H9 (cell line): ENCODE results near the gene SYNE2. TPM values are rescaled to one million over a fixed set of nuclear protein-coding genes. Genes with fewer than 3 reads are reported as not detected.
A peak's percentile ranks its signal among the peaks of the same experiment; 100 is the strongest.

Source experiments
- DNase-seq: peaks from one replicate; pipeline ENCODE4 v3.0.0-alpha.2; 2017
- H2AFZ ChIP-seq: one replicate; pipeline ENCODE4 v1.6.1; 2013; ENCODE audit warnings: mild to moderate bottlenecking, low read length, control low read depth, moderate library complexity
- H2AK5ac ChIP-seq: 2 replicates; pipeline ENCODE4 v1.6.1; 2013; ENCODE audit warnings: low read length, control low read depth, mixed read lengths; ENCODE audit not compliant: insufficient read length
- H2BK120ac ChIP-seq: one replicate; pipeline ENCODE4 v1.6.1; 2013; ENCODE audit warnings: low read depth, mild to moderate bottlenecking, low read length, control low read depth, inconsistent platforms; ENCODE audit not compliant: poor library complexity, severe bottlenecking
- H2BK12ac ChIP-seq: 2 replicates; pipeline ENCODE4 v1.6.1; 2013; ENCODE audit warnings: low read length, control low read depth, mixed read lengths, low read depth; ENCODE audit not compliant: insufficient read length
- H2BK15ac ChIP-seq: 2 replicates; pipeline ENCODE4 v1.6.1; 2013; ENCODE audit warnings: low read depth, low read length, control low read depth
- H2BK20ac ChIP-seq: one replicate; pipeline ENCODE4 v1.6.1; 2013; ENCODE audit warnings: low read depth, mild to moderate bottlenecking, low read length, control low read depth, inconsistent platforms; ENCODE audit not compliant: poor library complexity, severe bottlenecking
- H2BK5ac ChIP-seq: 2 replicates; pipeline ENCODE4 v1.6.1; 2013; ENCODE audit warnings: low read length, control low read depth, mixed read lengths; ENCODE audit not compliant: insufficient read length
- H3K14ac ChIP-seq: 2 replicates; pipeline ENCODE4 v1.6.1; 2013; ENCODE audit warnings: low read length, control low read depth; ENCODE audit not compliant: insufficient read depth
- H3K18ac ChIP-seq: 2 replicates; pipeline ENCODE4 v1.6.1; 2013; ENCODE audit warnings: low read depth, mild to moderate bottlenecking, mixed read lengths, low read length, control low read depth; ENCODE audit not compliant: insufficient read length
- H3K23ac ChIP-seq: 2 replicates; pipeline ENCODE4 v1.6.1; 2013; ENCODE audit warnings: low read length, control low read depth, mixed read lengths, low read depth; ENCODE audit not compliant: insufficient read length
- H3K23me2 ChIP-seq: 2 replicates; pipeline ENCODE4 v1.6.1; 2013; ENCODE audit warnings: low read depth, mild to moderate bottlenecking, mixed read lengths, low read length, control low read depth; ENCODE audit not compliant: insufficient read length, poor library complexity, severe bottlenecking
- H3K27ac ChIP-seq: 2 replicates; pipeline ENCODE4 v1.5.1; 2013; ENCODE audit warnings: low read length, control low read depth, mixed read lengths, low read depth; ENCODE audit not compliant: insufficient read length
- H3K27me3 ChIP-seq: 2 replicates; pipeline ENCODE4 v1.6.1; 2013; ENCODE audit warnings: low read length, control low read depth, inconsistent platforms; ENCODE audit not compliant: insufficient read depth
- H3K4ac ChIP-seq: 2 replicates; pipeline ENCODE4 v1.6.1; 2013; ENCODE audit warnings: low read depth, mild to moderate bottlenecking, control low read depth, inconsistent platforms, low read length, moderate library complexity
- H3K4me1 ChIP-seq: 2 replicates; pipeline ENCODE4 v1.6.1; 2013; ENCODE audit warnings: low read length, control low read depth, inconsistent platforms; ENCODE audit not compliant: insufficient read depth
- H3K4me2 ChIP-seq: 2 replicates; pipeline ENCODE4 v1.6.1; 2013; ENCODE audit warnings: low read length, control low read depth, mixed read lengths; ENCODE audit not compliant: insufficient read length, insufficient read depth
- H3K56ac ChIP-seq: 2 replicates; pipeline ENCODE4 v1.6.1; 2013; ENCODE audit warnings: low read depth, mild to moderate bottlenecking, mixed read lengths, low read length, control low read depth; ENCODE audit not compliant: insufficient read length
- H3K79me1 ChIP-seq: 2 replicates; pipeline ENCODE4 v1.6.1; 2013; ENCODE audit warnings: low read depth, mild to moderate bottlenecking, moderate library complexity, low read length, control low read depth, inconsistent platforms; ENCODE audit not compliant: insufficient read depth, poor library complexity, severe bottlenecking
- H3K79me2 ChIP-seq: 2 replicates; pipeline ENCODE4 v1.6.1; 2013; ENCODE audit warnings: low read length, control low read depth, inconsistent platforms; ENCODE audit not compliant: insufficient read depth
- H3K9ac ChIP-seq: 2 replicates; pipeline ENCODE4 v1.6.1; 2013; ENCODE audit warnings: low read length, control low read depth, mixed read lengths; ENCODE audit not compliant: insufficient read length; ENCODE audit errors: extremely low read depth
- H3K9me3 ChIP-seq: one replicate; pipeline ENCODE4 v1.6.1; 2013; ENCODE audit warnings: low read depth, low read length, inconsistent platforms; ENCODE audit not compliant: control insufficient read depth
- H3T11ph ChIP-seq: one replicate; pipeline ENCODE4 v1.6.1; 2013; ENCODE audit warnings: mild to moderate bottlenecking, low read length, control low read depth, inconsistent platforms
- H4K20me1 ChIP-seq: one replicate; pipeline ENCODE4 v1.6.1; 2013; ENCODE audit not compliant: control insufficient read depth, insufficient read length, insufficient read depth
- H4K5ac ChIP-seq: 2 replicates; pipeline ENCODE4 v1.6.1; 2013; ENCODE audit warnings: low read depth, mild to moderate bottlenecking, mixed read lengths, low read length, control low read depth; ENCODE audit not compliant: insufficient read length
- H4K8ac ChIP-seq: replicated peaks from 2 replicates; pipeline ENCODE4 v1.6.1; 2013; ENCODE audit warnings: low read length, control low read depth, mixed read lengths, low read depth; ENCODE audit not compliant: insufficient read length
- H4K91ac ChIP-seq: 2 replicates; pipeline ENCODE4 v1.6.1; 2013; ENCODE audit warnings: low read depth, mild to moderate bottlenecking, moderate library complexity, mixed read lengths, low read length, control low read depth; ENCODE audit not compliant: insufficient read length
- H3K27ac Mint-ChIP-seq, 3 experiments: 2 replicates in 2 of 3; 3 replicates in 1 of 3; pipeline ENCODE4 v1.8.0; 2020 to 2021; ENCODE audit warnings: mixed read lengths in 3 of 3, mild to moderate bottlenecking in 1 of 3, moderate library complexity in 1 of 3
- H3K27me3 Mint-ChIP-seq: 2 replicates; pipeline ENCODE4 v1.8.0; 2021; ENCODE audit warnings: low read depth, mild to moderate bottlenecking, moderate library complexity, mixed read lengths
- H3K36me3 Mint-ChIP-seq, 3 experiments: 2 replicates in 2 of 3; 3 replicates in 1 of 3; pipeline ENCODE4 v1.8.0; 2020 to 2021; ENCODE audit warnings: low read depth in 3 of 3, mixed read lengths in 3 of 3; ENCODE audit not compliant: insufficient read depth in 1 of 3
- H3K4me1 Mint-ChIP-seq, 2 experiments: 2 replicates each; pipeline ENCODE4 v1.8.0; 2020; ENCODE audit warnings: mixed read lengths in 2 of 2
- H3K4me3 Mint-ChIP-seq, 2 experiments: 2 replicates in 1 of 2; 3 replicates in 1 of 2; pipeline ENCODE4 v1.8.0; 2020 to 2021; ENCODE audit warnings: mild to moderate bottlenecking in 2 of 2, mixed read lengths in 2 of 2, moderate library complexity in 1 of 2
- H3K9me3 Mint-ChIP-seq, 2 experiments: 2 replicates in 1 of 2; 3 replicates in 1 of 2; pipeline ENCODE4 v1.8.0; 2020; ENCODE audit warnings: mild to moderate bottlenecking in 2 of 2, mixed read lengths in 2 of 2, moderate library complexity in 1 of 2
- CTCF ChIP-seq: fragments of 200-600 bp; sonication (generic); conservative IDR thresholded peaks from 3 replicates; pipeline ENCODE4 v1.8.0; 2021; ENCODE audit warnings: antibody characterized with exemption, mild to moderate bottlenecking
- WGBS: extraction: QIAGEN DNeasy Blood & Tissue Kit; methylation state at CpG from one replicate; pipeline ENCODE4 v1.1.7; 2013; ENCODE audit warnings: missing lambda C conversion rate, low lambda C conversion rate, mixed read lengths; ENCODE audit not compliant: insufficient read length; ENCODE audit errors: extremely low coverage; 5-methylcytosine and 5-hydroxymethylcytosine counted together
- total RNA-seq: library from RNA; stranded (reverse); gene quantifications from 2 replicates; pipeline ENCODE4 v1.2.1, GENCODE V29; 2021

SYNE2 gene
- total RNA-seq, 1 experiment from 2014 or later = 43.3 TPM

GRCh38 chr14:64200170-64200569 is 347.4 kb downstream of the SYNE2 start:
- Histone ChIP-seq H3T11ph (no peak overlapping the region), H4K91ac (no peak overlapping the region), H3K4ac (no peak overlapping the region), H4K5ac (no peak overlapping the region), H3K79me2 (no peaks in the 10 kb centered on the region), H4K20me1 (no peaks in the 10 kb centered on the region), H3K14ac (no peak overlapping the region; the same call in 1 of the 2 replicates), H2BK120ac (no peak overlapping the region), H4K8ac (no peak overlapping the region), H3K56ac (no peak overlapping the region), H3K27me3 (no peaks in the 10 kb centered on the region), H3K4me1 (no peaks in the 10 kb centered on the region; the same call in 1 of the 2 replicates), H3K18ac (no peak overlapping the region), H3K9ac (no peak overlapping the region), H2BK12ac (no peak overlapping the region), H2BK20ac (no peak overlapping the region), H3K79me1 (no peaks in the 10 kb centered on the region), H3K23ac (no peak overlapping the region), H3K23me2 (peaks cover 4% of the 10 kb centered on the region), H2BK5ac (no peak overlapping the region), H3K9me3 (no peaks in the 10 kb centered on the region), H2BK15ac (no peak overlapping the region), H2AFZ (no peak overlapping the region), H3K27ac (no peak overlapping the region), H3K4me2 (no peak overlapping the region), H2AK5ac (no peak overlapping the region)
- H3K36me3 Mint-ChIP-seq = peaks cover 0 to 8% (median 2%) of the 10 kb centered on the region in 3 experiments; a peak in 3 of 7 replicates
- no peak for DNase-seq
- no peak overlapping the region for H3K4me3 Mint-ChIP-seq
- H3K27ac Mint-ChIP-seq = peak overlapping the region in 1 of 3 experiments; percentile 18; a peak in 2 of 7 replicates
- no CpG with 5 or more reads among the region's 4 CpGs for WGBS
- TF ChIP-seq CTCF = no peak
- H3K9me3 Mint-ChIP-seq = no peaks in the 10 kb centered on the region; a peak in 1 of 5 replicates
- H3K4me1 Mint-ChIP-seq = peaks cover 56 to 57% of the 10 kb centered on the region in 2 experiments
- no peaks in the 10 kb centered on the region for H3K27me3 Mint-ChIP-seq
